NCI-H2171 (cell line): ENCODE measurements around the gene GPR21.

Experiments used
- DNase-seq: peaks from one replicate; lab custom pipeline; 2025; lab: John Stamatoyannopoulos, UW

The GPR21 gene

GRCh38 chr9:123063896-123064295 is 30.4 kb downstream of the GPR21 start:
- no peak for DNase-seq

GRCh38 chr9:123064716-123065115 is 31.2 kb downstream of the GPR21 start:
- DNase-seq, result no peak

GRCh38 chr9:123065196-123065595 is 31.7 kb downstream of the GPR21 start:
- DNase-seq, result no peak

- no peak for DNase-seq
Measured at GRCh38 chr9:123067136-123067535, 33.7 kb downstream of the GPR21 start.

- DNase-seq, result no peak
Measured at GRCh38 chr9:123069010-123069481, 35.6 kb downstream of the GPR21 start.

- DNase-seq, result no peak
Measured at GRCh38 chr9:123070198-123070597, 36.7 kb downstream of the GPR21 start.

- no peak for DNase-seq
Measured at GRCh38 chr9:123072407-123072995, 39.0 kb downstream of the GPR21 start.

- DNase-seq, result no peak
Measured at GRCh38 chr9:123073441-123073840, 40.0 kb downstream of the GPR21 start.

- no peak for DNase-seq
Measured at GRCh38 chr9:123073991-123074422, 40.5 kb downstream of the GPR21 start.

- DNase-seq, result no peak
Measured at GRCh38 chr9:123074628-123075027, 41.2 kb downstream of the GPR21 start.

GRCh38 chr9:123080444-123080843 is 47.0 kb downstream of the GPR21 start:
- DNase-seq, result no peak

GRCh38 chr9:123081824-123082223 is 48.4 kb downstream of the GPR21 start:
- peak; percentile 13 for DNase-seq

- DNase-seq, result no peak
Measured at GRCh38 chr9:123083680-123084079, 50.2 kb downstream of the GPR21 start.

GRCh38 chr9:123084256-123084655 is 50.8 kb downstream of the GPR21 start:
- DNase-seq, result no peak
